ENCODE data around the gene SELENOW.
"Not testable (repeated sequence)": the region's sequence is repeated elsewhere in the genome, so short reads cannot be mapped to it uniquely, and the experiment has no call there.

The SELENOW gene

GRCh38 chr19:47813995-47814328 lies 35.5 kb downstream of the SELENOW start:
- TF ChIP-seq EZH2phosphoT487 (IDR thresholded peaks at IDR 0.05; ENCODE audit: borderline replicate concordance) (no peak), CTCF (conservative IDR thresholded peaks at IDR 0.05; ENCODE audit: low read length) (no peak)
- Histone ChIP-seq H3K27me3 (ENCODE audit: insufficient read depth, low read length, poor library complexity, severe bottlenecking) (no peaks in the 10 kb centered on the region), H3K4me2 (ENCODE audit: low read depth, low read length, poor library complexity, severe bottlenecking) (no peak overlapping the region)

GRCh38 chr19:47816270-47816669 lies 37.8 kb downstream of the SELENOW start:
- H3K4me1 ChIP-seq (ENCODE audit: insufficient read depth, low read length, poor library complexity, severe bottlenecking); H2AFZ ChIP-seq (ENCODE audit: low read length); H3K9me2 ChIP-seq (replicated peaks; ENCODE audit: low read depth, low read length): not testable (repeated sequence)

More at GRCh38 chr19:47813995-47814328, 35.5 kb downstream of the SELENOW start:
- Histone ChIP-seq H3K36me3 (ENCODE audit: insufficient read depth, low read length) (no peaks in the 10 kb centered on the region), H3K4me1 (ENCODE audit: insufficient read depth, low read length, poor library complexity, severe bottlenecking) (no peaks in the 10 kb centered on the region), H3K9me2 (replicated peaks; ENCODE audit: low read depth, low read length) (no peaks in the 10 kb centered on the region), H3K79me2 (ENCODE audit: insufficient read depth, low read length) (no peaks in the 10 kb centered on the region), H3K9me3 (ENCODE audit: insufficient read depth, low read depth, low read length) (no peaks in the 10 kb centered on the region), H2AFZ (ENCODE audit: low read length) (no peak overlapping the region), H4K20me1 (ENCODE audit: insufficient read depth, low read length, poor library complexity, severe bottlenecking) (no peaks in the 10 kb centered on the region), H3K4me3 (ENCODE audit: low read length, poor library complexity, severe bottlenecking) (no peak overlapping the region), H3K9ac (ENCODE audit: low read depth, low read length, poor library complexity, severe bottlenecking) (no peak overlapping the region), H3F3A (ENCODE audit: low read depth) (no peaks in the 10 kb centered on the region)

GRCh38 chr19:47818221-47818620 lies 39.7 kb downstream of the SELENOW start:
- H3K9me3 ChIP-seq (ENCODE audit: insufficient read depth, low read depth, low read length); H3K4me3 ChIP-seq (ENCODE audit: low read length, poor library complexity, severe bottlenecking); H3K27me3 ChIP-seq (ENCODE audit: insufficient read depth, low read length, poor library complexity, severe bottlenecking): not testable (repeated sequence)

More at GRCh38 chr19:47816270-47816669, 37.8 kb downstream of the SELENOW start:
- not testable (repeated sequence) for H3K27me3 ChIP-seq (ENCODE audit: insufficient read depth, low read length, poor library complexity, severe bottlenecking); H3F3A ChIP-seq (ENCODE audit: low read depth); H3K79me2 ChIP-seq (ENCODE audit: insufficient read depth, low read length); H3K4me3 ChIP-seq (ENCODE audit: low read length, poor library complexity, severe bottlenecking); H3K36me3 ChIP-seq (ENCODE audit: insufficient read depth, low read length); H3K4me2 ChIP-seq (ENCODE audit: low read depth, low read length, poor library complexity, severe bottlenecking); H3K9me3 ChIP-seq (ENCODE audit: insufficient read depth, low read depth, low read length); H4K20me1 ChIP-seq (ENCODE audit: insufficient read depth, low read length, poor library complexity, severe bottlenecking); H3K9ac ChIP-seq (ENCODE audit: low read depth, low read length, poor library complexity, severe bottlenecking)

GRCh38 chr19:47819858-47820257 lies 41.4 kb downstream of the SELENOW start:
- Histone ChIP-seq H3K27me3 (ENCODE audit: insufficient read depth, low read length, poor library complexity, severe bottlenecking) (no peaks in the 10 kb centered on the region), H3K4me2 (ENCODE audit: low read depth, low read length, poor library complexity, severe bottlenecking) (no peak overlapping the region)
- no peak for TF ChIP-seq EZH2phosphoT487 (IDR thresholded peaks at IDR 0.05; ENCODE audit: borderline replicate concordance)
- no peak for TF ChIP-seq CTCF (conservative IDR thresholded peaks at IDR 0.05; ENCODE audit: low read length)

More at GRCh38 chr19:47818221-47818620, 39.7 kb downstream of the SELENOW start:
- H3K9me2 ChIP-seq (replicated peaks; ENCODE audit: low read depth, low read length); H2AFZ ChIP-seq (ENCODE audit: low read length); H3K4me1 ChIP-seq (ENCODE audit: insufficient read depth, low read length, poor library complexity, severe bottlenecking); H4K20me1 ChIP-seq (ENCODE audit: insufficient read depth, low read length, poor library complexity, severe bottlenecking); H3K79me2 ChIP-seq (ENCODE audit: insufficient read depth, low read length); H3K36me3 ChIP-seq (ENCODE audit: insufficient read depth, low read length); H3K4me2 ChIP-seq (ENCODE audit: low read depth, low read length, poor library complexity, severe bottlenecking); H3K9ac ChIP-seq (ENCODE audit: low read depth, low read length, poor library complexity, severe bottlenecking); H3F3A ChIP-seq (ENCODE audit: low read depth): not testable (repeated sequence)

More at GRCh38 chr19:47819858-47820257, 41.4 kb downstream of the SELENOW start:
- Histone ChIP-seq H2AFZ (ENCODE audit: low read length) (no peak overlapping the region), H3F3A (ENCODE audit: low read depth) (no peaks in the 10 kb centered on the region), H3K36me3 (ENCODE audit: insufficient read depth, low read length) (no peaks in the 10 kb centered on the region), H3K9ac (ENCODE audit: low read depth, low read length, poor library complexity, severe bottlenecking) (no peak overlapping the region), H3K79me2 (ENCODE audit: insufficient read depth, low read length) (no peaks in the 10 kb centered on the region), H3K4me3 (ENCODE audit: low read length, poor library complexity, severe bottlenecking) (no peak overlapping the region), H4K20me1 (ENCODE audit: insufficient read depth, low read length, poor library complexity, severe bottlenecking) (no peaks in the 10 kb centered on the region), H3K9me3 (ENCODE audit: insufficient read depth, low read depth, low read length) (no peaks in the 10 kb centered on the region), H3K4me1 (ENCODE audit: insufficient read depth, low read length, poor library complexity, severe bottlenecking) (no peaks in the 10 kb centered on the region), H3K9me2 (replicated peaks; ENCODE audit: low read depth, low read length) (no peaks in the 10 kb centered on the region)

All from Loucy (cell line).